NCI-H128 (cell line): ENCODE data around the gene STARD6.
"Not testable (repeated sequence)": the region's sequence is repeated elsewhere in the genome, so short reads cannot be mapped to it uniquely, and the experiment has no call there.

Experiments
- DNase-seq: peaks from one replicate; lab custom pipeline; 2025; ENCODE audit not compliant: unreplicated experiment; lab: John Stamatoyannopoulos, UW

STARD6 gene, protein sequence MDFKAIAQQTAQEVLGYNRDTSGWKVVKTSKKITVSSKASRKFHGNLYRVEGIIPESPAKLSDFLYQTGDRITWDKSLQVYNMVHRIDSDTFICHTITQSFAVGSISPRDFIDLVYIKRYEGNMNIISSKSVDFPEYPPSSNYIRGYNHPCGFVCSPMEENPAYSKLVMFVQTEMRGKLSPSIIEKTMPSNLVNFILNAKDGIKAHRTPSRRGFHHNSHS

DNA sequence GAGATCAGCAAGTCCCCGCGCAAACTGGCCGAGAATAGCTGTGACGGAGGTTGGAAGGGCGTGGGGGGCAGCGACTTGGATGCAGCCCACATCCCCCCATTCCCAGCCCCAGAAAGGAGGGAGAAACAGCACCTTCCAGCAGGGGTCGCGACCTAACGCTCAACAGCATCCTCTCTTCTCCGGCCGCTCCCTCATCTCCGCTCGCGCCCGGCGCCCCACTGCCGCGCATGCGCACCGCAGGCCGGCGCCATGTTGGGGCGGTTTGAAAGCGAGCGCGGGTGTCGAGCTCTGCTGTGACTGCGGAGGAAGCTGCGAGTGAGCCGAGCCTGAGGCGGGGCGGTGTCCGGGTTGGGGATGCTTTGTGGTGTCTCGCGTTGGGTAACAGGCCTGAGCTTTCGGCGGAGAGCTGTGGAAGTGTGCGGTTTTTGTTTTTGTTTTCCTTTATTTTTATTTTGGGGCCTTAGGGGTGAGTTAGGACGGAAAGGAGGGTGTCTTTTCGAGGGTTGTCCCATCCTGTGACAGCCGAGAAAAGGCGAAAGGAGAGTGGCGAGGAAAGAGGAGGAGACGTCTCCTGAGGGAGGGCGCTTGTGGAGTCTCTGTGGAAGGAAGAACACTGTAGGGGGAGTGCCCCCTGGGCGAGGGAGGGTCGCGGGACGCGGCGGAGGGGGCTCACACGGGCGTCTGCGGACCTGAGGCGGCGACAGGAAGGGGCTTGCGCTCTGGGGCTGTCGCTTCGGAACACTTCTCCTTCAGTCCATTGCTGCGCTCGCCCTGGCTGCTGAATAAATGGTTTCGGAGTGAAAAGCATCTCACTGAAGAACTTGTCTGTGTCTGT, at the start of gene STARD6, which contains the start of gene C18orf54:
STARD6 (minus strand) TSS at position 199 of the 835 bp plus-strand sequence. CDS start 3,285 bp downstream, outside the sequence.
C18orf54 (plus strand) TSS at position 247 of the 835 bp plus-strand sequence. CDS start 2,667 bp downstream, outside the sequence.
- peak; percentile 91 for DNase-seq

DNA sequence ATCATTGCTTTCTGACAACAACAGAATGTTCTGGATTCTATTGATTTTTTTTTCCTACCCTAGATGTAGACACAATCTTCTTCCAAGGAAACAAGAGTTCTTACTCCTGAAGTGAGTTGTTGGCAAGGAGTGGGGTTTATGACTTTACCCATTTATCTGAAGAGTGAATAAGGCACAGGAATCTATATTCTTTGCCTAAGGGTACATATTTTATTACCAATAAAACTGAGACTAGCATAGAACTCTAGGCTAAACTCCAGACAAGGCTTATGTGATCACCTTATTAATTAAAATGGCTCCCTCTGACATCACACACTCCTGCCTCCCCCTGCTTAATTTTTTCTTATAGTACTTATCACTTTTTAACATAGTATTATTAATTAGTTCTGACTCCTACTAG, 47.6 kb upstream of the STARD6 start:
- DNase-seq, result no peak

GRCh38 chr18:54396760-54397159, 39.1 kb upstream of the STARD6 start:
- no peak for DNase-seq

DNA sequence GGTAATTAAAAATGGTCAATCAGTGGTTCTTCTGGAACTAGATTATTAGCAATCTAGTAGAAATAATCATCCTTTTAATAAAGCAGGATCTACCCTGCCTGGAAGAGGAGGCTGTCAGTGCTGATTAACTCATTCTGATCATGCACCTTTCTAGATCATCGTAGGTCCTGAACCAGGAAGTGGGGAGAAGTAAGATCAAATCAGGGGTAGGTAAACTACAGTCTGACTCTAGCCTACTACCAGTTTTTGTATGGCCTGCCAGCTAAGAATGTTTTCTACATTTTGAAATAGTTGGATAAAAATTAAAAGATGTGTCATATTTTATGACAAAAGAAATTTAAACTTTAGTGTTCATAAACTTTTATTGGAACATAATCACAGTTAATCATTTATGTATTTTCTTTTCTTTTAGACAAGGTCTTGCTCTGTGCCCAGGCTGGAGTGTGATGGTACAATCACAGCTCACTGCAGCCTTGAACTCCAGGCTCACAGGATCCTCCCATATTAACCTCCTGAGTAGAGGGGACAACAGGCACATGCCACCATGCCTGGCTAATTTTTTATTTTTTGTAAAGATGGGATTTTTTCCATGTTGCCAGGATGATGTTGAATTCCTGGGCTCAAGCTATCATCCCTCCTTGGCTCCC, 36.1 kb upstream of the STARD6 start:
- no peak for DNase-seq

DNA sequence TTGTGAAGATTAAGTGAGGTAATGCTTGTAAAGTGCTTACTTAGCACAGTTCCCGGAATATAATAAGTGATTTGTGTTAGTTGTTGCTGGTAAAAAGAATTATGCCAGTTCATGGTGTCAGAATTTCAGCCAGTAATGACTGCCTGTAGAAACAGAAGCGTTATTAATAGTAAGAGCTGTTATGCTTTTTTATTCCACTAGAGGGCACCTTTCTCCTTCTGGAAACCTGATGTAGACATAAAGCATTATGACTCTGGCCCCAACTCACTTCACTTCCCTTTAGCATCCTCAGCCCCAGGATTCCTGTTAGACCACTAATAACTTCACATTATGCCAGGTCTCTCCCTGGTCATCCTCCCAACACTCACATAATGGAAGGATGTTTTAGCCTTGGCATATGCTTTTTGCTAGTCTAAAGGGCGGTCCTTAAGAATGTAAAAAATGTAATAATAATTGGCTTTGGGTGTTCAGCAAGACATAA, 34.9 kb upstream of the STARD6 start:
- peak; percentile 53 for DNase-seq

DNA sequence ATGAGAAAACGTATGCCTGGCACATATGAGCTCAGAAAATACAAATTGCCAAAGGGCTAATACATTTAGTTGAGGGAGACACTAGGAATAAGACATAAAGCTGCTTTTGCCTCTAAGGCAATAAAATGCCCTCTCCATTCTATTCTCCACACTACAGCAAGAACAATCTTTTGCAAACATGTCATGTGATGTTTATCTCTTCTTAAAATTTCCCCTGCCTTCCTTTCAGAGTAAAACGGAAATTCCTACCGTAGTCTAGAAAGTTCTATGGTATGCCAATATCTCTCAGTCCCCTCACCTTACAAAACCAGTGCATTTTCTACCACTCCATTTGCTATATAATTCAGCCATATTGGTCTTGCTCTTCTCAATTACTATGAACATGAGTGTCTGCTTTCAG, 33.2 kb upstream of the STARD6 start:
- no peak for DNase-seq

GRCh38 chr18:54389143-54389505, 31.5 kb upstream of the STARD6 start:
- DNase-seq, result no peak

- no peak for DNase-seq
Measured at GRCh38 chr18:54388203-54389142, 30.8 kb upstream of the STARD6 start.

- DNase-seq, result no peak
Measured at GRCh38 chr18:54387631-54388030, 30.0 kb upstream of the STARD6 start.

DNA sequence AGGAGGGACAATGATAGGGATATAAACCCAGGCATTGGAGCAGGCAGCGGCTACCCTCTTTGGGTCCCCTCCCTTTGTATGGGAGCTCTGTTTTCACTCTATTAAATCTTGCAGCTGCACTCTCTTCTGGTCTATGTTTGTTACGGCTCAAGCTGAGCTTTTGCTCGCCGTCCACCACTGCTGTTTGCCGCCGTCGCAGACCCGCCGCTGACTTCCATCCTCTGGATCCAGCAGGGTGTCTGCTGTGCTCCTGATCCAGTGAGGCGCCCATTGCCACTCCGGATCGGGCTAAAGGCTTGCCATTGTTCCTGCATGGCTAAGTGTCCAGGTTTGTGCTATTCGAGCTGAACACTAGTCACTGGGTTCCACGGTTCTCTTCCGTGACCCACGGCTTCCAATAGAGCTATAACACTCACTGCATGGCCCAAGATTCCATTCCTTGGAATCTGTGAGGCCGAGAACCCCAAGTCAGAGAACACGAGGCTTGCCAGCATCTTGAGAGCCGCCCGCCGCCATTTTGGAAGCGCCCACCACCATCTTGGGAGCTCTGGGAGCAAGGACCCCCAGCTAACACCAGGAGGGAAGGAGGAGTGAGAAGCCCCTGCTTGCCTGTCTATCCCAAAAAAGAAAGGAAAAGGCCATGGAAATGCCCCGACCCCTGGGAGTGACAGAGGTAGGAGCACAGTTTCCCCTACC, 29.3 kb upstream of the STARD6 start:
- DNase-seq, result not testable (repeated sequence)

- DNase-seq, result no peak
Measured at GRCh38 chr18:54386043-54386442, 28.4 kb upstream of the STARD6 start.

- no peak for DNase-seq
Measured at GRCh38 chr18:54382733-54383252, 25.1 kb upstream of the STARD6 start.

- no peak for DNase-seq
Measured at GRCh38 chr18:54382076-54382475, 24.4 kb upstream of the STARD6 start.

GRCh38 chr18:54381640-54382039, 24.0 kb upstream of the STARD6 start:
- no peak for DNase-seq

DNA sequence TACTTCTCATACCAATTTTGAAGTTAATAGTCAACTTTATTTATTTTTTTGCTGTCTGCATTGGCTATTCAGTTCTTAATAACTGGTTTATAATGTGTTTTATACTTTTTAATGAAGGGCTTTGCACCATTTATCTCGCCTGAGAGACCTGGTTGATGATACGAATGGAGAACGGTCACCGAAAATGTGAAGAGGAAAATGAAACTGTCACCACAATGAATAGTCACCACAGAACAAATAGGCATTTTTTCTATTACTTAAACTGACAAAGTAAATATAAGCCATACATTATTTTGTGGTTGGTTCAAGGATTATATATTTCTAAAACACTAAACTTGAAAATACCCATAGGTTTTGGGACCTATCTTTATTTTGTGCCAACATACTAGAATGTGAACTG, 20.4 kb upstream of the STARD6 start:
- DNase-seq, result no peak

DNA sequence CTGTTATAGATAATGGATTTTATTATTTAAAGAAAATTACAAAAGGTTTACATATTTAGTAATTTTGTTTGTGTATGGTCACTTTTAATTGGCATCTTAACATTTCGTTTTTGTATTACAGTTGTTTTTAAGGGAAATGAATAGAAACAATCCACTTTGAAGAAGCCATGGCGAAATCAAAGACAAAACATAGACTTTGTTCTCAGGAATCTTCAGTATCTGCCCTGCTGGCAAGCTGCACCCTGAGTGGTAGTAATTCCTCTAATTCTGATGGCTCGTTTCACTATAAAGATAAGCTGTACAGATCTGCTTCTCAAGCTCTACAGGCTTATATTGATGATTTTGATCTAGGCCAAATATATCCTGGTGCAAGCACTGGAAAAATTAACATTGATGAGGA, 2.7 kb upstream of the STARD6 start:
- no peak for DNase-seq

DNA sequence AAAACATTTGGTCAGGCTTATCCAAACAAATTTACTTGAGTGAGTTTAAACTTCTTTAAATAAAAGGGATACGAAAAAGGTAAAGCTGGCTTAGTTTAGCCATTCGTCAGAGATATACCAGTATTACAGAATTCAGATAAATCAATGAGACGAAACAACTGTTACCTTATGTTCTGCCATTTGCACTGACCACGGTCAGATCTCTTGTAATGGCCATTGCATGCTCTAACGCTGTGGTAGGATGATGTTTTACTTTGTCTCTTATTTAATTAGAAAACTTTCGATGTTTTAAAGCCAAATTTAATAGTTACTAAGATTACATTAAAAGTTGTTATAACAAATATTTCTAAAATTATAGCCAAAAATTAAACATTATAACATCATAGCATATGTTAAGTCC, 1.6 kb upstream of the STARD6 start:
- DNase-seq, result no peak

DNA sequence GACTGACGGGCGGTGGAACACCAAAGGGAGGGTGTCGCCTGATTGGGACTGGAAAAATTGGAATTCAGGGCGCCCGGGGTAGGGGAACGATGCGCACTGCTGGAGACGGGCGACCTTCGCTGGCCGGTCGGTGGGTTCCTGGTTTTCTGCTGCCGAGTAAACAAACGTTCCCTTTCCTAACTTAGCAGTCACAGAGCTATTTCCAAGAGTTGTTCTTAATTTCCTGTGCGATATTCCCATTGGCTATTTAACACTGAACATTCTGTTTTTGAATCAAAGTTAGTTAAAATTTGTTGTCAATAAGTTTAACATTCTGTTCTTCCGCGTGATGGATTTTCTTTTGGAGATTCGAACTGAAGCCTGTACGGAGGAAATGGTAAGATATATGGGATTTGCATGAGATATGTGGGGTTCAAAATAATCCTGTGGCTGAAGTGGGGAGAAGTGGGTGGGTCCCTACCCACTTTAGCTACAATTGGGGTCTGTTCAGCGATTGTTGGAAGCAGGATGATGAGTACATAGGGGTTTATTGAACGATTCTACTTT, 910 bp upstream of the STARD6 start:
- DNase-seq, result no peak

DNA sequence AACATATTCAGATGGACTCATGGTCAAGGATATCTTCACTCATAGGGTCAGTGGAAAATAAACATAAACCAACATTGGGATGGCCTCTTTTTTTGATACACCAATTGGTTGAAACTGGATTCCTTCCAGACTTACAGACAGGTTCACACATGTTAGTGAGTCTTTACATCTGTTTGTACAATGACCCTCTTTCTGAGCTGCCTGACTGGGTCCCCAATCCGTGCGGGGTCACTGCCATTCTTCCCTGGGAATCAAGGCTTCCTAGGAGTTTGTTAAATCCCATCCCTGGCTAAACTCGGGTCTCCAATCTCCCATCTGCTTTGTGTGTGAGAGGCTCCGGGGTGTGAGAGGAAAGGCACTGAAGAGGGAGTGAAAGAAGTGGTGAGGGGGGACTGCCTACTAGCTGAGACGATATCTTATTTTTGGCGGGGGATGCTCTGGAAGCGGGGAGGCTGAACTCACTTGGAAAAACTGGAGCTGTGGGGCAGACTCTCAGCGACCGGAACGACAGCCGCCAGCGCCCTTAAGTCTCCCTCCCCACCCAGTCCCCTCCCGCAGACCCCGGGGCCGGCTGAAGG, 487 bp downstream of the STARD6 start:
- DNase-seq, result no peak
